ENCODE data around the gene CHRNG.

The CHRNG gene

GRCh38 chr2:232501794-232502390, 37.6 kb upstream of the CHRNG start:
- Mint-ChIP-seq H3K4me1 (ENCODE audit: low read depth) (peaks cover 10% of the 10 kb centered on the region), H3K36me3 (ENCODE audit: low read depth) (no peaks in the 10 kb centered on the region), H3K9me3 (no peaks in the 10 kb centered on the region), H3K27me3 (peaks cover 72% of the 10 kb centered on the region), H3K27ac (no peak overlapping the region), H3K4me3 (no peak overlapping the region)
- no peak for DNase-seq

- DNase-seq, result no peak
- no peaks in the 10 kb centered on the region for H3K9me3 Mint-ChIP-seq
- peaks cover 72% of the 10 kb centered on the region for H3K27me3 Mint-ChIP-seq
- peaks cover 10% of the 10 kb centered on the region for H3K4me1 Mint-ChIP-seq (ENCODE audit: low read depth)
- H3K4me3 Mint-ChIP-seq, result peak overlapping the region; percentile 55
- H3K36me3 Mint-ChIP-seq (ENCODE audit: low read depth), result no peaks in the 10 kb centered on the region
- H3K27ac Mint-ChIP-seq, result no peak overlapping the region
These were observed 37.0 kb upstream of the CHRNG start for GRCh38 chr2:232502511-232502910.

GRCh38 chr2:232502911-232503808, 36.3 kb upstream of the CHRNG start:
- Mint-ChIP-seq H3K36me3 (ENCODE audit: low read depth) (no peaks in the 10 kb centered on the region), H3K4me1 (ENCODE audit: low read depth) (peaks cover 10% of the 10 kb centered on the region), H3K27me3 (peaks cover 72% of the 10 kb centered on the region), H3K4me3 (peak overlapping the region; percentile 55), H3K27ac (no peak overlapping the region), H3K9me3 (no peaks in the 10 kb centered on the region)
- DNase-seq, result peak; percentile 62

- no peaks in the 10 kb centered on the region for H3K9me3 Mint-ChIP-seq
- no peaks in the 10 kb centered on the region for H3K36me3 Mint-ChIP-seq (ENCODE audit: low read depth)
These were observed 35.6 kb upstream of the CHRNG start for GRCh38 chr2:232503809-232504323.

GRCh38 chr2:232504438-232504837, 35.1 kb upstream of the CHRNG start:
- H3K27ac Mint-ChIP-seq, result no peak overlapping the region
- H3K27me3 Mint-ChIP-seq, result peaks cover 69% of the 10 kb centered on the region
- no peak for DNase-seq
- H3K4me1 Mint-ChIP-seq (ENCODE audit: low read depth), result peaks cover 10% of the 10 kb centered on the region
- H3K36me3 Mint-ChIP-seq (ENCODE audit: low read depth), result no peaks in the 10 kb centered on the region
- H3K9me3 Mint-ChIP-seq, result no peaks in the 10 kb centered on the region
- H3K4me3 Mint-ChIP-seq, result no peak overlapping the region

More at GRCh38 chr2:232503809-232504323, 35.6 kb upstream of the CHRNG start:
- Mint-ChIP-seq H3K27ac (no peak overlapping the region), H3K4me3 (peak overlapping the region; percentile 38), H3K27me3 (peaks cover 72% of the 10 kb centered on the region), H3K4me1 (ENCODE audit: low read depth) (peaks cover 10% of the 10 kb centered on the region)
- DNase-seq, result no peak

GRCh38 chr2:232505856-232506255, 33.6 kb upstream of the CHRNG start:
- no peak for DNase-seq
- Mint-ChIP-seq H3K27ac (no peak overlapping the region), H3K36me3 (ENCODE audit: low read depth) (no peaks in the 10 kb centered on the region), H3K4me3 (no peak overlapping the region), H3K9me3 (no peaks in the 10 kb centered on the region), H3K27me3 (peaks cover 61% of the 10 kb centered on the region), H3K4me1 (ENCODE audit: low read depth) (peaks cover 10% of the 10 kb centered on the region)

- H3K27ac Mint-ChIP-seq, result no peak overlapping the region
- peaks cover 10% of the 10 kb centered on the region for H3K4me1 Mint-ChIP-seq (ENCODE audit: low read depth)
- H3K36me3 Mint-ChIP-seq (ENCODE audit: low read depth), result no peaks in the 10 kb centered on the region
- DNase-seq, result no peak
- H3K27me3 Mint-ChIP-seq, result peaks cover 55% of the 10 kb centered on the region
- no peak overlapping the region for H3K4me3 Mint-ChIP-seq
- no peaks in the 10 kb centered on the region for H3K9me3 Mint-ChIP-seq
These were observed 32.8 kb upstream of the CHRNG start for GRCh38 chr2:232506709-232507108.

- Mint-ChIP-seq H3K27ac (no peak overlapping the region), H3K4me1 (ENCODE audit: low read depth) (peaks cover 6% of the 10 kb centered on the region), H3K27me3 (peaks cover 40% of the 10 kb centered on the region), H3K36me3 (ENCODE audit: low read depth) (no peaks in the 10 kb centered on the region), H3K9me3 (no peaks in the 10 kb centered on the region), H3K4me3 (no peak overlapping the region)
- DNase-seq, result no peak
These were observed 31.2 kb upstream of the CHRNG start for GRCh38 chr2:232508251-232508650.

GRCh38 chr2:232511336-232511890, 28.1 kb upstream of the CHRNG start:
- Mint-ChIP-seq H3K27me3 (peaks cover 10% of the 10 kb centered on the region), H3K36me3 (ENCODE audit: low read depth) (no peaks in the 10 kb centered on the region)

GRCh38 chr2:232512602-232513001, 26.9 kb upstream of the CHRNG start:
- no peaks in the 10 kb centered on the region for H3K36me3 Mint-ChIP-seq (ENCODE audit: low read depth)
- H3K27me3 Mint-ChIP-seq, result peaks cover 10% of the 10 kb centered on the region
- no peaks in the 10 kb centered on the region for H3K4me1 Mint-ChIP-seq (ENCODE audit: low read depth)
- no peak overlapping the region for H3K4me3 Mint-ChIP-seq
- DNase-seq, result no peak
- no peak overlapping the region for H3K27ac Mint-ChIP-seq
- no peaks in the 10 kb centered on the region for H3K9me3 Mint-ChIP-seq

More at GRCh38 chr2:232511336-232511890, 28.1 kb upstream of the CHRNG start:
- no peak for DNase-seq
- Mint-ChIP-seq H3K27ac (no peak overlapping the region), H3K4me1 (ENCODE audit: low read depth) (no peaks in the 10 kb centered on the region), H3K4me3 (no peak overlapping the region), H3K9me3 (no peaks in the 10 kb centered on the region)

- H3K36me3 Mint-ChIP-seq (ENCODE audit: low read depth), result no peaks in the 10 kb centered on the region
- DNase-seq, result no peak
- no peaks in the 10 kb centered on the region for H3K9me3 Mint-ChIP-seq
- H3K27ac Mint-ChIP-seq, result no peak overlapping the region
- H3K27me3 Mint-ChIP-seq, result peaks cover 10% of the 10 kb centered on the region
- no peaks in the 10 kb centered on the region for H3K4me1 Mint-ChIP-seq (ENCODE audit: low read depth)
- no peak overlapping the region for H3K4me3 Mint-ChIP-seq
These were observed 26.1 kb upstream of the CHRNG start for GRCh38 chr2:232513353-232513752.

GRCh38 chr2:232515639-232516038, 23.9 kb upstream of the CHRNG start:
- peaks cover 15% of the 10 kb centered on the region for H3K27me3 Mint-ChIP-seq
- no peak for DNase-seq
- H3K36me3 Mint-ChIP-seq (ENCODE audit: low read depth), result no peaks in the 10 kb centered on the region
- no peaks in the 10 kb centered on the region for H3K4me1 Mint-ChIP-seq (ENCODE audit: low read depth)
- H3K4me3 Mint-ChIP-seq, result no peak overlapping the region
- H3K27ac Mint-ChIP-seq, result no peak overlapping the region
- H3K9me3 Mint-ChIP-seq, result no peaks in the 10 kb centered on the region

GRCh38 chr2:232516551-232516950, 22.9 kb upstream of the CHRNG start:
- no peak overlapping the region for H3K27ac Mint-ChIP-seq
- no peaks in the 10 kb centered on the region for H3K9me3 Mint-ChIP-seq
- H3K36me3 Mint-ChIP-seq (ENCODE audit: low read depth), result no peaks in the 10 kb centered on the region
- peaks cover 2% of the 10 kb centered on the region for H3K4me1 Mint-ChIP-seq (ENCODE audit: low read depth)
- no peak for DNase-seq
- no peak overlapping the region for H3K4me3 Mint-ChIP-seq
- peaks cover 24% of the 10 kb centered on the region for H3K27me3 Mint-ChIP-seq

GRCh38 chr2:232518844-232519243, 20.6 kb upstream of the CHRNG start:
- no peaks in the 10 kb centered on the region for H3K36me3 Mint-ChIP-seq (ENCODE audit: low read depth)
- no peaks in the 10 kb centered on the region for H3K9me3 Mint-ChIP-seq
- peaks cover 36% of the 10 kb centered on the region for H3K27me3 Mint-ChIP-seq
- no peak for DNase-seq
- H3K27ac Mint-ChIP-seq, result no peak overlapping the region
- H3K4me1 Mint-ChIP-seq (ENCODE audit: low read depth), result peaks cover 6% of the 10 kb centered on the region
- no peak overlapping the region for H3K4me3 Mint-ChIP-seq

All from activated T-cell treated with anti-CD3 and anti-CD28 coated beads, Interleukin-2, amount 50 U/mL, for 24 hours (primary cell).